Stimulated activated CD4-positive, alpha-beta T cell treated with anti-CD3 and anti-CD28 coated beads, TNF-alpha, amount 100 ng/mL, for 24 hours (primary cell): ENCODE measurements around the gene COL6A2.
"Not testable (repeated sequence)": the region's sequence is repeated elsewhere in the genome, so short reads cannot be mapped to it uniquely, and the experiment has no call there.

Experiments
- DNase-seq, 3 experiments: peaks; one replicate each; pipeline ENCODE4 v3.0.0-alpha.2; 2020; ENCODE audit warnings: low read depth in 3 of 3

The COL6A2 gene

DNA sequence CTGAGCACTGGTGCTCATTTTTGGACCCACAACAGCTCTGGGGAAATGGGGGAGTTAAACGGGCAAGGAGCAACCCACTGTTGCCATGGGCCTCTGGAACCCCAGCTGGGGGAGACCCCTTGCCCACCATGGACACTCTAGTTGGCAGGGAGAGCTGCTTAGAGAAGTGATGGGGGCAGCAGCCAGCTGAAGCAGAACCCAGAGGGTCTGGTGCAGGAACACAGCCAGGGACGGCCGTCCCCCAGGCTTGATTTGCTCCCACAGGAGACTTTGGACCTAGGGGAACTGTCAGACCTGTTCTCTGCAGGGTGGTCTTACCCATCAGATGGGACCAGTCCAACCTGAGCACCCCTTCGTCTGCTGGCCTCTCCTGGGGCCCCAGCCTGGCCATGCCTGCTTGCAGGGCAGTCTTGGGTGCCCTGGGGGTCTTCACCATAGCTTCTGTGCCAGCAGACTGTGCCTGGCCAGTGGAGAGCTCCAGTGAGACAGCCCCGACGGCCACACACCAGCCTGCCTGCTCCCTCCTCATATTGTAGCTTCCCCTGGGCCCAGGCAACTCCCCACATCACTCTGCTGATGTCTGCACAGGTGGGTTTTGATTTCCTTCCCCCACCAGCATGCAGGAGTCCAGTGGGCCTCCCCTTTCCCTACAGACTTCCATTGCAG lies 75.1 kb downstream of the COL6A2 start:
- DNase-seq, result no peak

DNA sequence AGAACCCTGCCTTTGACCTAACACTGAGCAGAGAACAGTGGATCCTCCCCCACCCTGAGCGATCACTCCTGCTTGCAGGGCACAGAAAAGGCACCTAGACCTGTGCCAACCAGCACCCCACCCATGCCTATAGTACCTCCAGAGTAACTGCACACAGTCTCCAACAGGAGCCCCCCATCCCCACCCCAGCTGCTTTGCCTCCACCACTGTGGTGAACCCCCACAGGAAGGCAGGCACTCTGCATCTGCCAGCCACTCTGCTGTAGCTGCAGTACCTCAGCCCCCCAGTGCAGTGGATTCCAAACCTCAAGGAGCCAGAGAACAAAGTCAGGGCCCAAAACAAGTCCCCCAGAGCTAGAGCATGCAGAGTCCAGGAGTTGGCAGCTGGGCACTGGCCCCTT lies 75.7 kb downstream of the COL6A2 start:
- DNase-seq, result no peak

- not testable (repeated sequence) for DNase-seq
Measured at GRCh38 chr21:46176443-46177129, 78.7 kb downstream of the COL6A2 start.

DNA sequence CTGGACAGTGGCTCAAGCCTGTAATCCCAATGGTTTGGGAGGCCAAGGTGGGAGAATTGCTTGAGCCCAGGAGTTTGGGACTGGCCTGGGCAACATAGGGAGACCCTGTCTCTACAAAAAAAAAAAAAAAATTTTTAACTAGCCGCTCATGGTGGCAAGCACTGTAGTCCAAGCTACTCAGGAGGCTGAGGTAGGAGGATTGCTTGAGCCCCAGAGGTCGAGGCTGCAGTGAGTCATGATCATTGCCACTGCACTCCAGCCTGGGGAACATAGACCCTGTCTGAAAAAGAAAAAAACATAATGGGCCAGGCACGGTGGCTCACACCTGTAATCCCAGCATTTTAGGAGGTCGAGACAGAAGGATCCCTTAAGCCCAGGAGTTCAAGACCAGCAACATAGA lies 81.0 kb downstream of the COL6A2 start:
- DNase-seq, result no peak
